Endothelial cell of umbilical vein (primary cell): Measurements from ENCODE around the gene PRRX2.

ENCODE experiments used
- EZH2 ChIP-seq: IDR thresholded peaks from 2 replicates; pipeline ENCODE4 v1.6.1; 2012; ENCODE audit warnings: borderline replicate concordance, low read depth, mild to moderate bottlenecking, moderate library complexity, low read length, inconsistent platforms; ENCODE audit not compliant: severe bottlenecking
- MYC ChIP-seq: IDR thresholded peaks from one replicate; pipeline ENCODE4 v1.6.1; 2011; ENCODE audit warnings: mild to moderate bottlenecking, low read depth, low read length
- POLR2AphosphoS5 ChIP-seq: IDR thresholded peaks from 2 replicates; pipeline ENCODE4 v1.6.1; 2012; ENCODE audit warnings: low read depth, mild to moderate bottlenecking, control low read depth, low read length, moderate library complexity; ENCODE audit not compliant: insufficient read depth
- TF ChIP-seq, protein P1 (sequence below), 2 donors: IDR thresholded peaks; 1 replicate in 1 of 2; 2 replicates in 1 of 2; pipeline ENCODE4 v1.5.1; 2011; ENCODE audit warnings: low read length in 2 of 2, mild to moderate bottlenecking in 2 of 2, moderate library complexity in 2 of 2, control low read depth in 1 of 2, inconsistent platforms in 1 of 2, low read depth in 1 of 2; ENCODE audit not compliant: insufficient read depth in 1 of 2; ENCODE audit errors: extremely low read depth in 1 of 2

DNA sequence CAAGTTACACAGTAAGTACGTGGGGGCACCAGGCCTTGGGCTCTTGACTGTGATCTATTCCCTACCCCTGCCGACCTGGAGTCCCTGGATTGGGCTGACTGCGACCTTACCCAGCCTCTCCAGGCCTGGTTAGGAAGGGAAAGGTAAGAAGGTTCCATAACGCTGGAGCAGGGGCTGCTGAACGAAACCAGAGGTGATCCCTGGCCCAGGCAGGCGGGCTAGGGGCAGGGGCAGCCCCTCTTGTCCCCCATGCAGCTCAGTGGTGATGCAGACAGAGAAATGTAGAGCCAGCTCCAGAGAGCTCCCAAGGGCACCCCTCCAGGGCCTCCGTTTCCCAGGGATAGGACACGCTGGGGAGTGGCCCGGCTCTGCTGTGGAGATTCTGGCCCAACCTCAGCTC lies 14.1 kb downstream of the PRRX2 start:
- TF ChIP-seq MYC (no peak), POLR2AphosphoS5 (no peak), EZH2 (no peak)
- TF ChIP-seq, protein P1, sequence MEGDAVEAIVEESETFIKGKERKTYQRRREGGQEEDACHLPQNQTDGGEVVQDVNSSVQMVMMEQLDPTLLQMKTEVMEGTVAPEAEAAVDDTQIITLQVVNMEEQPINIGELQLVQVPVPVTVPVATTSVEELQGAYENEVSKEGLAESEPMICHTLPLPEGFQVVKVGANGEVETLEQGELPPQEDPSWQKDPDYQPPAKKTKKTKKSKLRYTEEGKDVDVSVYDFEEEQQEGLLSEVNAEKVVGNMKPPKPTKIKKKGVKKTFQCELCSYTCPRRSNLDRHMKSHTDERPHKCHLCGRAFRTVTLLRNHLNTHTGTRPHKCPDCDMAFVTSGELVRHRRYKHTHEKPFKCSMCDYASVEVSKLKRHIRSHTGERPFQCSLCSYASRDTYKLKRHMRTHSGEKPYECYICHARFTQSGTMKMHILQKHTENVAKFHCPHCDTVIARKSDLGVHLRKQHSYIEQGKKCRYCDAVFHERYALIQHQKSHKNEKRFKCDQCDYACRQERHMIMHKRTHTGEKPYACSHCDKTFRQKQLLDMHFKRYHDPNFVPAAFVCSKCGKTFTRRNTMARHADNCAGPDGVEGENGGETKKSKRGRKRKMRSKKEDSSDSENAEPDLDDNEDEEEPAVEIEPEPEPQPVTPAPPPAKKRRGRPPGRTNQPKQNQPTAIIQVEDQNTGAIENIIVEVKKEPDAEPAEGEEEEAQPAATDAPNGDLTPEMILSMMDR (IDR thresholded peaks at IDR 0.05; ENCODE audit: extremely low read depth in 1 of 2, insufficient read depth in 1 of 2, low read depth in 1 of 2, low read length in 2 of 2), result no peak
